HepG2 (cell line): ENCODE results near the gene FUCA1.

Experiments used
- MYC ChIP-seq: sonication (generic); formaldehyde crosslinking; IDR thresholded peaks from 2 replicates; pipeline ENCODE4 v1.9.0; 2021; ENCODE audit warnings: missing genetic modification reagents, borderline replicate concordance
- ZNF562 ChIP-seq: sonication (generic); formaldehyde crosslinking; IDR thresholded peaks from 2 replicates; pipeline ENCODE4 v1.8.0; 2022; ENCODE audit warnings: missing genetic modification reagents, borderline replicate concordance

GRCh38 chr1:23915466-23915865 lies 47.4 kb upstream of the FUCA1 start:
- TF ChIP-seq MYC = no peak
- no peak for TF ChIP-seq ZNF562 (CRISPR knock-in tag)
